Measurements from ENCODE around the gene HJV.

HJV gene

DNA sequence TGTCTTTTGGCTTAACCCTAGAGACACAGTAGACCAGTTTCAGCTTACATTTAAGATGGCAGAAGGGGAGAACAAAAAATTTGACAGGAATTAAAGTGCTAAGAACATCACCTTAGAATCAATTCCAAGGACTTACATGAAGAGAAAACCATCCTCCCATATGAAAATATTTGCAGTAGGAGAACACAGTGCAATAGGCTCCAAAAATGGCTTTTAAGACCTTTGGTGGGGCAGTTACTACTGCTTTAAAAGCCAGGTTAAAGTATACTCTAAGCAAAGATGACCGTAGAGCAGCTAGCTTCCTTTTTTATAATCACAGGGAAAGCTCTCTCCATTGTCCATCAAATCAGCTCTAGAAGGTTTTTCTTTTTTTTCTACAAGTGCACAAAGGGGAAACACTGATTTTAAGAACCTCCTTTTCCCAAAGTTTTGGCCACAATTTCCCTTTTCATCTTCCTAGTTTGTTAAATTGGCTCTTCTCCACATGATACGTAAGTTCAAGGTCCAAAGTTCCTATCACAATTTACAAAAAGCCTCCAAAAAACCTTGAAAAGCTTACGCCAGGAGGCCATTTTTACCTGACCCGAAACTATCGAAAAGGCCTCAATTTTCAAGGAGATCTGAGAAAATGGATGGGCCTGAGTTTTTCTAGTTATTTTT lies 28.4 kb downstream of the HJV start:
- no peak for DNase-seq (ENCODE audit: low read depth)

DNA sequence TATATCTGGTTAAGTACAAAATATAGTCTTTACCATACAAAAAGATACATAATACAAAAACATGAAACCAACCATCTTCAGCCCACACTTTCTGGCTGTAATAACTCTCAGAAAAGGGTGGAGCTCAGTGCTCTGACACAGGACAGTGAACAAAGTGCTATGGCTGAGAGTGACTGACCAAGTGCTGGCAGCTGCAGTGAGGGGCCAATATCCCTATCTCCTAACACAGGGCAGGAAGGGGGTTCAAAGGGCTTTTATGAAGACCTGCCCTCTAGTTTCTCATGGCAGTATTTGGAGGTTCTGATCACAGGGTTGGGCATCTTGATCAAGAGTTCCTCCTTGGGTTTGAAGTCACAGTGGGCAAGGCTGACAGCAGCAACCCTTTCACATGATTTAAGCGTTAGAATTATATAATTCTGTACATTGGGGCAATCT lies 29.0 kb downstream of the HJV start:
- DNase-seq (ENCODE audit: low read depth): no peak

DNA sequence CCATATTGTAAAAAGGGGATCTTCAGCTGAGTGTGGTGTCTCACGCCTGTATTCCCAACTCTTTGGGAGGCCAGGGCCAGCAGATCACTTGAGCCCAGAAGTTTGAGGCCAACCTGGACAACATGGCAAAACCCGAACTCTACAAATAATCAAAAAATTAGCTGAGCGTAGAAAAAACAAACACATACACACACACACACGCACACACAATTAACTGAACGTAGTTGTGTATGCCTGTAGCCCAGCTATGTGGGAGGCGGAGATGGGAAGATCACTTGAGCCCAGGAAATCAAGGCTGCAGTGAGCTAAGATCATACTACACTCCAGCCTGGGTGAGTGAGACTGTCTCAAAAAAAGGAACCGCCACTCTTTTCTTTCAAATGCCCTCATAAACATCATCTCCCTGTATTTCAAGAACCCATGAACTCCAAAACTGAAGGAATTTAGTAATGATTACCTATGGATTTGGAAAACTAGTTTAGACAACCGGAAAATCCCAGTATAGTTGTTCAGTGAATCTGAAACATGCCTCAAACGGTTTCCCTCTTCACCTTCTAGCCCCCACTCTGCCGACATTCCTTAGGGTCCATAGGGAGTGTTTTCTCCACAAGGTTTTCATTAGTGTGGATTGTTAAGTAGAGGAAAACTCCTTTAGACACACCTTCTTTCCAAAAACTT lies 29.7 kb downstream of the HJV start:
- no peak for DNase-seq (ENCODE audit: low read depth)

DNA sequence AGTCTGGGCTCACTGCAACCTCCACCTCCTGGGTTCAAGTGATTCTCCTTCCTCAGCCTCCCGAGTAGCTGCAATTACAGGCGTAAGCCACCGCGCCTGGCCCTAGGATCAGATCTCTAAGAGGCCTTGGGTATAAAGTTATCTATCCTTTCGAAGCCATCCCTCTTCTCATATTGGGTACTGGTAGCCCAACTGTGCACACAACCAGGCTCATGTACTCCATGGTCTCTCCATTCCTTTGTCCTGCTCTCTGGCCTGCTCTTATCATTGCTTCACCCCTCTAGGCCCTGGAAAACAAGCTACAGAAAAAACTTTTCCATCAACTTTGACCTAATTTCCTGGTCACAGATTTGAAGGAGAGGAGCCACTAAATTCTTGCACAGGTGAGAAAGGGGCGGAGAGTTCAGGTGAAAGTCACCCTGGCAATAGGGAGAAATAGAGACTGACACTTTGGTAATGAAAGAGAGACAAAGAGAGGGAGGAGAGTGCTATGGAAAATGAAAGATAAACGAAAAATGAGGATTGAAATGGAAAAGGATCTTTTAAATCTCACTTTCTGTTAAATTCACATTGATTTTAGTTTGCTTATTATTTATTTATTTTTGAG lies 31.2 kb downstream of the HJV start:
- DNase-seq (ENCODE audit: low read depth): no peak

DNA sequence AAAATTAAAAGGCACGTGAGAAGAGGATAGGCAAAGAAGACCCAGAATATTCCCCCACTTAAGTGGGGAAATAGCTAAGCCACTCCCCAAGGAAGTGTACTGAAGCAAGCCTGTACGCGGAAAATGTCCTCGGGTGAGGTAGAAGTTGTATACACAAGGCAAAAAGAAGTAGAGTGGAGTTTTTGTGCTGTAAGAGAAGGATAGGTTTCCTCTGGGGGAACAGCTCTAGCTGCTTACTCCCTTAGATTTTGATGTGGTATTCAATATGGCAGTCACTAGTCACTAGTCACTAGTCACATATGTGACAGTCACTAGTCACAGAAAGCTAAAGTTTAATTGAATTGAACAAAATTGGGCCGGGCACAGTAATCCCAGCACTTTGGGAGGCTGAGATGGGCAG lies 32.8 kb downstream of the HJV start:
- DNase-seq (ENCODE audit: low read depth): no peak

DNA sequence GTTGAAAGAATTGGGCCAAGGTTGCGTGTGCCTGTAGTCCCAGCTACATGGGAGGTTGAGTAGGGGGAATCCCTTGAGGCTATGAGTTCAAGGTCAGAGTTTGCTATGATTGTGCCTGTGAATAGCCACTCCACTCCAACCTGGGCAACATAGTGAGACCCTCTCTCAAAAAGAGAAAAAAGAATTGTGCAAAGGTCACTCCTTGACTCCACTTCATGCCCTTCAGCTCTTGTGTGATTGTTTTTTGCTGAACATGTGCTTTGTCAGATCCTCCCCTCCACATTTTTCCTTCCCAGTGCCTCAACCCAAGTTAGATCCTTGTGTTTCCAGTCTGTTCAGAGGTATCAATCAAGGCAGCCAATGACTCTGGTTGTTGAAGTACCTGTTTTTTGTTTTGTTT lies 33.6 kb downstream of the HJV start:
- DNase-seq (ENCODE audit: low read depth): no peak

DNA sequence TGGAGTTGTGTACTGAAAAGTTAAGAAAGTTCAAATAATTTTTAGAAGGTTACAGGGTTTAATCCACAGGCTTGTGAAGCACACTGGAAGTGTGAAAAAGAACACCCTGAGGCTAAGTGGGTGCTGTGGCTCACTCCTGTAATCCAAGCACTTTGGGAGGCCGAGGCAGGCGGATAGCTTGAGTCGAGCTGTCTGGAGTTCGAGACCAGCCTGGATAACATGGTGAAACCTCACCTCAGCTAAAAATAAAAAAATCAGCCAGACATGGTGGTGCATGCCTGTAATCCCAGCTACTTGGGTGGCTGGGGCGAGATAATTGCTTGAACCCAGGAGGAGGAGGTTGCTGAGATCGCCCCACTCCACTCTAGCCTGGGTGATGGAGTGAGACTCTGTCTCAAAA lies 35.0 kb downstream of the HJV start:
- no peak for DNase-seq (ENCODE audit: low read depth)

DNA sequence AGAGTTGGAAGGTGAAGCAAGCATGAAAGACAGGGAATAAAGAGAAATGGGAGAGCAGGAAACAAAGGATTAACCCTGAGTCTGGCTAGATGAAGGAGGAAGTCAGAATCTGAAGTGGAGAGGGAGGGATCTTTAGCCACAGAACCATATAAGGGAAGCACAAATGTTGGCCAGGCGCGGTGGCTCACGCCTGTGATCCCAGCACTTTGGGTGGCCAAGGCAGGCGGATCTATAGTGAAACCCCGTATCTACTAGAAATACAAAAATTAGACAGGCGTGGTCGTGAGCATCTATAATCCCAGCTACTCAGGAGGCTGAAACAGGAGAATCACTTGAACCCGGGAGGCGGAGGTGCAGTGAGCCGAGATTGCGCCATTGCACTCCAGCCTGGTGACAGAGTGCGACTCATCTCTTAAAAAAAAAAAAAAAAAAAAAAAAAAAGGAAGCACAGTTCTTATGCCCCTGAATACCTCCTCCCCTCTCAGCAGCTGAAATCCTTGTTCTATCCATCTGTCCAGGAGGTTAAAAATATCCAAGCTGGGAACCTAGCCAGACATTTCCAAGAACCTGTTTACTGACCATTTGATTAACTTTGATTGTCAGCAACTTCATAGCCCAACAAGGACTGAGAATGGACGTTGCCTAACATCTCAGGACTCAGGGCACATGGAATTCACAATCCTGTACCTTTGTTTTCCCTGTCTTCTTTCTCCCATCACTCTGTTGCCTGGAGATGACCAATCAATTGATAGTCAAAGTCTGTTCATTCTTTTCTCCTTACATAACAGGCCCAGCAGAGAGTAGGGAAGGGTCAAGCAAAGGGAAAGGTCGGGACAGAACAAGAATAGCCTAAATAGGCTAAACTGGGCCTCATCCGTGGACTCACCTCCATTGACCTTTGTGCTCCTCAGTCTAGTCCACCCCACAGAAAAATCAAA lies 35.8 kb downstream of the HJV start:
- no peak for DNase-seq (ENCODE audit: low read depth)

DNA sequence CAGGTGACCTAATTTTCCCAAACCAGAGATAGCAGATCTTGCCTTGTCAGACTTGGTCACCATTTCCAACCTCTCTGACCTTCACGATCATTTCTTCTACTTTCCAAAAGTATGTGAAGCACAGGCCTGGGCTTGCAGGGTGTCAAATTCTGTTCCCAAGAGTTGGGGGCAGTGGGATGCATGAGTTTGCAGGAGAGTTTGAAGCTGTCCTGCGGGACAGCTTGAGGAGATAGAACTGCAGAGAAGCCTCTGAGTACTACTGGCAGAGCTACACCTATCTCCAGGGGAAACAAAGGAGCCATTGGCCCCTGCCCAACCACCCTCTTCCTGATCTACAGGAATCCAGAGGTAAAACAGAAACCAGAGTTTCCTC lies 36.4 kb downstream of the HJV start:
- DNase-seq (ENCODE audit: low read depth): no peak

DNA sequence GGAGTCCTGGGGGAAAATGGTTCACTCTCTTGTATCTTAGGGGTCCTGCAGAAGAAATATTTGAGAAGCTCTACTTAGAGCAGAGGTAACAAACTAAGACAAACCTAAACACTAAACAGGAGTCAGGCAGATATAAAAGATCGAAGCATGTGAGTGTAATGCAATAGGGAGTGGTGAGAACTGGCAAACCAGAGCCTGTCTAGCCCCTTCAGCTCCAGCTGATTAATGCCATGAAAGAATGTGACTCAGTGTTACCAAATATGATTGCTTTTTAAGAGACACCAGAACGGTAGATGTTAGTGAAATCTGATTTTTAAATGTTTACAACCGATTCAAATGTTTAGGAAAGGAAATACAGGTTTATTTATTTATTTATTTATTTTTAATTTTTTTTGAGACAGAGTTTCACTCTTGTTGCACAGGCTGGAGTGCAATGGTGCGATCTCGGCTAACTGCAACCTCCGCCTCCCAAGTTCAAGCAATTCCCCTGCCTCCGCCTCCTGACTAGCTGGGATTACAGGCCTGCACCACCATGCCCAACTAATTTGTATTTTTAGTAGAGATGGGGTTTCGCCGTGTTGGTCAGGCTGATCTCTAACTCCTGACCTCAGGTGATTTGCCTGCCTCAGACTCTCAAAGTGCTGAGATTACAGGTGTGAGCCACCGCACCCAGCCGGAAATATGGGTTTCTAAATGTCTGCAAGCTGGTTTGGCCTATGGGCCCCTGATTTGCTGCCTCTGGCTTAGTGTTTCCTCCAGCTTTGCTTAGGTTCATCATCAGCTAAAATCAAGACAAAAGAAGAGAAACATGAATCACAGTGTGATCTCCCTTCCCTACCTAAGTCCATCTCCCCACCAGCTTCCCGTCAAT lies 37.3 kb downstream of the HJV start:
- DNase-seq (ENCODE audit: low read depth): no peak

DNA sequence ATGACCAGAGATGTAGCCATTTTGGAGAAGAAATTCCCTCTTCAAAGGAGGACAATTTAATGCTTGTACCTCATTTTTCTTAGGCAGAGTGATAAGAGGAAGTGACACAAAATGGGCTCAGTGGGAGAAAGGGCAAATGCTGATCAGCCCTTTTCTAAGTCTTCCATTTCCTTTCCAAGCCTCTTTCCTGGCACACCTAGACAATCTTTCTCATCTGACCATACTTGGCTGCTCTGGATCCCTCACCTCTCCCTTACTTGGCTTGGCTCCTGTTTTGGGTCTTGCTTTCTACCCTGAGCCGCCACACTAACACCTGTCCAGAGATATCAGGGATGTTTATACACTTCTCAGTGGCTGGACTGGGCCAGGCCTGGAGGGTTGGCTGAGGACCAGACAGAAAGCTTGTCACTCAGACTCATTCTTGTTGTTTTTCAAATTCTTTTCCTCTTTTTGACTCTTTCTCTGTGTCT lies 38.3 kb downstream of the HJV start:
- DNase-seq (ENCODE audit: low read depth): no peak

DNA sequence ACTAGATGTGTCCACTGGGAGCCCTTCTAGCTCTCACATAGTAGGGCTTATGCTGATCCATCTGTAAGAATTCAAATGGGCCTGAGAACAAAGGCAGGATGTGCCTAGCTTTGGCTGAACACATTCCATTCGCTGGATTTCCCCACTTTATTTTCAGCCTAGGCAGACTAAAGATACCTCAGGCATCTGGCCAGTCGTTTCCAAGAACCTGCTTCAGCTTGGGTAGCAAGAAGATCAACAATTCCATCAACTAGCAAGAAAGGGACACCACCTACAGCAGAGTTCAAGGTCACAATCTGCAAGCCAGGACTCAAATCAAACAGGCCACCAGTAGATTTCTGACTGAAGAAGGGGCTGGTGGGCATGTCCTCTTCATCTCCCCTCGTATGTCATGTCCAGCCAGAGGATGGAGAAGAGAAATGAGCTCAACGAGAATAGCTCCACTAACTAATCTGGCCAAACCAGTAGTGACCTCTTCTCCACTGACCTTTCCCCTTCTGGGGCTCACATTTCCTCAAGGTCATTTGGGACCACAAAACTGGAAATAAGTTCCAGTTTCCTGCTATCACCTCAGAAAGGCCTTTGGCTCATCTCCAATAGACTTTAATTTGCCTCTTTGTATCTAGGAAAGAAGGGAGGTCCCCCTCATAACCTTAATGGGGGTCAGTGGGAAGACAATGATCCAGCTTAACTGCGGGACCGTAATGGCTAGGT lies 39.4 kb downstream of the HJV start:
- no peak for DNase-seq (ENCODE audit: low read depth)

DNA sequence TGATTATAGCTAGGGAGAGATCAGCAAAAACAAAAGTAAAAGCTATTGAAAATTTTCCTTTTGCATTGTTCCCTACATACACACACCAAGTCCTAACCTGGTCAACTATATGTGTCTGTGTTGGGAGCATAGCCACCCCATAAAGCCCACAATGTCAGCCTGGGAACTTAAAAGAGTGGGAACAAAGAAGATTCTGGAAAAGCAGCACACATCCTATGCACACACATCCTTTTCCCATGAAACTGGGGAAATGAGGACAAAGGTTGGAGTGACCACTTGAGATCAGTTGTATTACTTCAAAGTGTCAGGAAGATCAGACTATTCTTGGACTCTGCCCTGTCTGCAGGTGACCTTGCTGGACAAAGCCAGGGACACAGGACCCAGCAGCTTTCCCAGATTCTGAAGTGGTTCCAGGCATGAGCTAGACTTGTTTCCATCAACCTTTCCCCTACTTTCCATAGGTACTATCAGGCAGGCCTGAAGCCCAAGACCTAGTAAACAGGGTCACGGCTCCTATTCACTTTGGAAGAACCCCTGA lies 41.0 kb downstream of the HJV start:
- DNase-seq (ENCODE audit: low read depth): no peak

DNA sequence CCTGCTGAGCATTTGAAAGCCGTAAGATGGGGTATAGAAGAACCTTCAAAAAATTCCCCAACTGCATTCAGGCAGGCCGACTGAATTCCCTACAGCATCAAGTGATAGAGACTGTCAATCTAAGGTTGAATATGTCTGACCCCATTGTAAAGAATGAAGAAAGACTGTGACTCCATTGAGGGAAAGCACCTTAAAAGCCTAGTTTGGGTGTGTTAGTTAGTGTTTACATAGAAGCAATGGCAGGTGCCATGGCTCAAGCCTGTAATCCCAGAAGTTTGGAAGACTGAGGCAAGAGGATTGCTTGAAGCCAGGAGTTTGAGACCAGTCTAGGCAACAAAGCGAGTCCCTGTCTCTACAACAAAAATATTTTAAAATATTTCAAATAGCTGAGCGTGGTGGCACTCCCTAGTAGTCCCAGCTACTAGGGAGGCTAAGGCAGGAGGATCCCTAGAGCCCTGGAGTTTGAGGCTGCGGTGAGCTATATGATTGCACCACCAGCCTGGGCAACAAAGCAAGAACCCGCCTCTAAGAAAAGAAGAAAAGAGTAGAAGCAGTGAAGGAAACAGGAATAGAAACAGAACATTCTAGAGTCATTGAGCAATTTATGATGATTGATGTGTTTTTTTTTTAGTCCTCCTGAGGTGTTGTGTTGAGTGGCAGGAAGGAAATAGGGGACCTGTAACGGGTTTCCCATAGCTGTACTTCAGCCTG lies 41.6 kb downstream of the HJV start:
- no peak for DNase-seq (ENCODE audit: low read depth)

DNA sequence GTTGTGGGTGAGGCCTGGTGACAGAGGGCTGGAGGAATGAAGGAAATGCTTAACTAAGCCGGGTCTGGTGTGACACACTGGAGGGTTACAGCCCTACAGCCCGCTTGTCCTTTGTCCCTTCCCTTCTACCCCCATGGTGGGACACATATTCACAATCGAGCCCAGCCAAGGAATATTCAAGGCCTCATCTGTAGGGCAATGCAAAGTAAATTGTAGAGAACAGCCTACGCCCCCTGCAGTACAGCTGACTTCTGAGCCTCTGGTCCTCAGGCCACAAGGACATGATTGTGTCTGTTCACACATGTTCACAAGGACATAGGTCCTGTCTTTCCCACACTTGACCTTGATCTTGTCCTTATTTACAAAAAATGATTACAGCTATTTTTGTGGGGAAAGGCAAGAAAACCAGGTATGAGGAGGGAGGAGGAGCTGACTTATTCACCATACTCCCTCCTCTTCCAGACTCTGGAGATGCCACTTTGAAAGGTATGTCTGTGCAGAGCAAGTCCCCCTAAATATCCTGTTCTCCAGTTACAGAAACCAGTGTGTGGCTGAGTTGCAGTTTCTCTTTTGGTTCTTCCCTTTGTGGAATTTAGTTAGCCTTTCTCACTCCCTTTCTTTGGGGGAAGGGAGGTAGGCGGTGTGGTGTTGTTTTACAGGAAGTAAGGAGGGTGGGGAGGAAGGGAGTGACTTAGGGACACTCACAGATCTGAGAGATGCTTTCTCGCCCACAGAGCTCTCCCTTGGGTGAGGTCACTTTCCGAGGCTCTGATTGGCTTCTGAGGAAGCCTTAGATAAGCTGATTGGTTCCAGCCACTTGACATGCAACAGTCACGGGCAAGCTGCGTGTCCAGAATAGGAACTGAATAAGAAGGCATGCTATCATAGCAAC lies 42.4 kb downstream of the HJV start:
- DNase-seq (ENCODE audit: low read depth): peak; percentile 100

DNA sequence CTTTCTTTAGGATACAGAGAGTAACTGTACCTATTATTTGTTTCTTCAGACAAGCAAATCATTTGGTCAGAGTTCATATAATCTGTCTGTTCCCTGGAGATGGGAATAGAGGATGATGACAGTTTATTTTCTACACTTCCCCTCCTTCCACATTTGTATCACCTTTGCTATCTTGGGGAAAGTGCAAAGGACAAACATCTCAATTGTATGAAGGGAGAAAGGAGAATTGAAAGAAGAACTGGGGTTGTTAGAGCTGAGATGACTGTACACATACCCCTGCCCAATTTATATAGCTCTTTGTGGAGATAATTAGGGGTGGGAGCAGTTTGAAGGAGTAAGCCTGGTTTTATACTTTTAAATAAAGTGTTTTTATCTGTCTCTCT lies 43.1 kb downstream of the HJV start:
- no peak for DNase-seq (ENCODE audit: low read depth)

DNA sequence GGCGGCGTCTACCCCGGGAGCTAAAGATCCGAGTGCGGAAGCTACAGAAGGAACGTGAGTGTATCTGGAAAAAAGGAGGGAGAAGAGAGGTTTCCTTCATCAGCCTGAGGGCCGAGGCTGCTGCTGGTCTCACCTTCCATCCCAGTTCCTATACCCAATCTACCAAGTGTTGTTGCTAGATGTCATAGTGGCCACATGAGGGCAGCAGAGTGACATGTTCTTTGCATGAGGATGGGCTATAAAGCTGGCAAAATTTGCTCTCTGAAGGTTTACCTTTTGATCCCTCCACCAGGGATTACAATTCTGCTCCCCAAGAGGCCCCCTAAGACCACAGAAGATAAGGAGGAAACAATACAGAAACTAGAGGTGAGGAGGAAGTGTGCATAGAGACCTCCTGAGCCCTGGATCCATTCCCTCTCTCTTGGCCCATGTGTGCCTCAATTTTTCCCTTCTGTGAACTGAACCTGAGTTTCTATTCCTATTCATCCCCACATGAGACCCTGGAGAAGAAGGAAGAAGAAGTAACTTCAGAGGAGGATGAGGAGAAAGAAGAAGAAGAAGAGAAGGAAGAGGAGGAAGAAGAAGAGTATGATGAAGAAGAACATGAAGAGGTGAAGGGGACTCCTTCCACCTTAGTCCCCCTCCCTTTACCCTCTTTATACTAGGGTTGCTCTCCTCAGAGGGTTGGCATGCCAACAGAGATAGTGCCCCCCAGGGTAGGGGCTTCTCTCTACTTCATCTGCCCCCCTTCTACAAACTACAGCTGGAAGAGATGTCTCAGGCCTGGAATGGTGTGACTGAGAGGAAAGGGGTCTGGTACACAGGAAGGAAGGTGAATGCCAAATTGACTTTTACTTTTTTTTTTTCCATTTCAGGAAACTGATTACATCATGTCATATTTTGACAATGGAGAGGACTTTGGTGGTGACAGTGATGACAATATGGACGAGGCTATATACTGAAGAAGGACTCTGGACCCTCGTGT lies 43.8 kb downstream of the HJV start:
- DNase-seq (ENCODE audit: low read depth): no peak

DNA sequence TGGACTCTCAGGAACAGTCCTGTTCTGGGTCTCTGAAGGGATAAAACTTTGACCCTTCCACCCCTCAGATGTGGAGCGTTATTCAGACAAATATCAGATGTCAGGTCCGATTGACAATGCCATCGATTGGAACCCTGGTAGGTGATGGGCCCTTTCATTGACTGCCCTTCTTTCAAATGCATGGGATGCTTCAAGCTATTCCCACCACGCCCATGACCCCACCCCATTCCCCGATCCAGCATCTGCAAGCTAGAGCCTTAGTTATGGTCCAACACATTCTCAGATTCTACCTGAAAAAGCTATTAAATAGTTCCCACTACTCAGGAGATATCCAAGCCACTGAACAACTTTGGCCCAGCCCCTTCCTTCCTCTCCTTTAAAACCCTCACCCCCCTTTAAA lies 44.5 kb downstream of the HJV start:
- no peak for DNase-seq (ENCODE audit: low read depth)
